SU-DHL-6 (cell line): ENCODE measurements around the gene NPAS3.

Experiments used
- H2AFZ ChIP-seq: fragments of 200-600 bp; sonication (generic); 2 replicates; pipeline ENCODE4 v1.6.1; 2014; ENCODE audit warnings: low read depth, mild to moderate bottlenecking, moderate library complexity, mixed read lengths, antibody characterized with exemption, low read length; ENCODE audit not compliant: severe bottlenecking
- H3F3A ChIP-seq: fragments of 200-600 bp; shearing (Covaris generic); 2 replicates; pipeline ENCODE4 v1.6.0; 2016; ENCODE audit warnings: antibody characterized with exemption, mild to moderate bottlenecking; ENCODE audit not compliant: insufficient read depth
- H3K27ac ChIP-seq: fragments of 200-600 bp; sonication (generic); 2 replicates; pipeline ENCODE4 v1.5.1; 2016; ENCODE audit warnings: low read depth, mild to moderate bottlenecking, low read length, moderate library complexity, mixed read lengths
- H3K27me3 ChIP-seq: fragments of 200-600 bp; sonication (generic), shearing (Covaris generic); 2 replicates; pipeline ENCODE4 v1.6.0; 2014; ENCODE audit warnings: mild to moderate bottlenecking, low read length
- H3K36me3 ChIP-seq: fragments of 200-600 bp; sonication (generic); 2 replicates; pipeline ENCODE4 v1.6.1; 2014; ENCODE audit warnings: mild to moderate bottlenecking, low read length, mixed read lengths
- H3K4me2 ChIP-seq: fragments of 300-600, 200-600 bp; shearing (Covaris generic), sonication (generic); 2 replicates; pipeline ENCODE4 v1.6.0; 2014; ENCODE audit warnings: low read length, low read depth, mild to moderate bottlenecking; ENCODE audit not compliant: poor library complexity, severe bottlenecking
- H3K4me3 ChIP-seq: fragments of 200-600 bp; sonication (generic); 2 replicates; pipeline ENCODE4 v1.5.1; 2014; ENCODE audit warnings: antibody characterized with exemption, low read length, mild to moderate bottlenecking, mixed read lengths; ENCODE audit not compliant: insufficient read depth, poor library complexity, severe bottlenecking
- H3K79me2 ChIP-seq: fragments of 200-600 bp; sonication (generic); 2 replicates; pipeline ENCODE4 v1.6.1; 2014; ENCODE audit warnings: mild to moderate bottlenecking, low read length, moderate library complexity; ENCODE audit not compliant: insufficient read depth
- H3K9ac ChIP-seq: fragments of 200-600 bp; sonication (generic); 2 replicates; pipeline ENCODE4 v1.7.0; 2014; ENCODE audit warnings: mild to moderate bottlenecking, low read length
- H3K9me2 ChIP-seq: fragments of 200-600 bp; sonication (generic); replicated peaks from 2 replicates; pipeline ENCODE4 v1.6.1; 2014; ENCODE audit warnings: low read length; ENCODE audit not compliant: insufficient read depth
- H3K9me3 ChIP-seq: fragments of 200-600 bp; sonication (generic); 2 replicates; pipeline ENCODE4 v1.6.1; 2014; ENCODE audit warnings: low read length, mixed read lengths; ENCODE audit not compliant: insufficient read depth
- H4K20me1 ChIP-seq: fragments of 200-600 bp; sonication (generic); 2 replicates; pipeline ENCODE4 v1.6.1; 2014; ENCODE audit warnings: low read depth, mild to moderate bottlenecking, antibody characterized with exemption, low read length, moderate library complexity, mixed read lengths
- CTCF ChIP-seq: fragments of 200-600 bp; sonication (generic); IDR thresholded peaks from one replicate; pipeline ENCODE4 v1.5.1; 2017; ENCODE audit warnings: antibody characterized with exemption, mild to moderate bottlenecking, low read length, moderate library complexity; ENCODE audit not compliant: insufficient read depth, poor library complexity, severe bottlenecking
- EZH2phosphoT487 ChIP-seq: fragments of 200-600 bp; sonication (generic), shearing (Covaris generic); conservative IDR thresholded peaks from 2 replicates; pipeline ENCODE4 v1.6.1; 2018; ENCODE audit warnings: mild to moderate bottlenecking, antibody characterized with exemption, low read length, moderate library complexity, mixed read lengths

Gene NPAS3

GRCh38 chr14:33647385-33647786 lies 708.7 kb downstream of the NPAS3 start:
- H2AFZ ChIP-seq = no peak overlapping the region
- no peak overlapping the region for H3K27ac ChIP-seq
- no peaks in the 10 kb centered on the region for H4K20me1 ChIP-seq
- H3K9me2 ChIP-seq = no peaks in the 10 kb centered on the region
- no peaks in the 10 kb centered on the region for H3K27me3 ChIP-seq
- no peak for TF ChIP-seq EZH2phosphoT487
- TF ChIP-seq CTCF = no peak
- no peaks in the 10 kb centered on the region for H3F3A ChIP-seq
- H3K9ac ChIP-seq = no peak overlapping the region
- no peak overlapping the region for H3K4me3 ChIP-seq
- H3K36me3 ChIP-seq = no peaks in the 10 kb centered on the region
- no peaks in the 10 kb centered on the region for H3K79me2 ChIP-seq
- no peak overlapping the region for H3K4me2 ChIP-seq
- H3K9me3 ChIP-seq = no peaks in the 10 kb centered on the region

DNA sequence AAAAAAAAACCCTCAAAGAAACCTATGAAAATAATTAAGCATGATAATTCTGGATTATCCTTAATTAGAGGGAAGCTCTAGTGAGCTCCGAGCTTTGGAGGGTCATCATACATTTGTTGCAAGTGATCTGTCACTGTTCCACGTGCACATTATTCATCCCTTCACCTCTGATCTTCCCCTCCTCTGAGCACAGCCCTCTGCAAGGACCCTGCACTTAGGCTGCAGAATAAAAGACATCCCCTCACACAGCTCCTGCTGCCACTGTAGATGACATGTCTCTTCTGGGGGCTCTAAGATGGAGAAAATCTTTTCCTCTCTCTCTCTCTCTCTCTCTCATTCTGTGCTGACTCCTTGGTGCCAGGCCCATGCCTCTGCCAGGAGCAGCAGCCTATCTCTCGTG lies 711.8 kb downstream of the NPAS3 start:
- Histone ChIP-seq H3K9ac (no peak overlapping the region), H3K27me3 (no peaks in the 10 kb centered on the region), H3K4me2 (no peak overlapping the region), H2AFZ (no peak overlapping the region), H3K9me3 (no peaks in the 10 kb centered on the region), H3K36me3 (no peaks in the 10 kb centered on the region), H3K4me3 (no peak overlapping the region), H3K27ac (no peak overlapping the region), H3F3A (no peaks in the 10 kb centered on the region), H4K20me1 (no peaks in the 10 kb centered on the region), H3K9me2 (no peaks in the 10 kb centered on the region), H3K79me2 (no peaks in the 10 kb centered on the region)
- TF ChIP-seq CTCF (no peak), EZH2phosphoT487 (no peak)

DNA sequence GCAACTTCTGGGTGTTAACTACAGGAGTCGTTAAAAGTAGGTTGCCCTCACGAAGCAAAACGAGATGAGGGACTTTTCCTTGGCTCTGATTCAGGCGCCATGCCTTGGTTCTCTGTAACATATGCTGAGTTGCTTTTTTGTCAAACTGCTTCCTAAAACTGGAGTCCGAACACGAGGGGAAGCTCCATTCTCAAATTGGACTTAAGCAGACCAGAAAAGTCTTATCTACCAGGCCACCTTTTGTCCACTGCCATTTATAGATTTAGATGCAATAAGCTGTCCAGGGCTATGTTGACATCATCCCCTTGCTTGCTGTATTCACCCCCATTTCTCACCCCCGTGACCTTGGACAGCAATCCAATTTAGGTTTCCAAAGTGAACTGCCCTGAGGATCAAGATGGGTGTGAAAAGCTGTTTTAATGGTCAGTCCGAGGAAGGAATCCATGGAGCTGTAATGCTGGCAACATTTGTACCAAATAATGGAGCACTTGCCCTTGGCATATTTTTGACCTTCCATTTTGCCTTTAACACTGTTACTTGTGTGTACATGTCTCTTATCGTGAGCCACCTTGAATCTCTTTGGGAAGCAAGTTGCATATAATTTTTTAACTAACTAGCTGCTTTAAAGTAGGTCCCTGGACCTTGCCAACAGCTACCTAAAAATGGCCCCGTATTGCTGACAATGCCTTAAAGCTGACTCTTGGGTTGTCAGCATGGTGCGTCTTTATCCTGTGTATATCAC lies 714.1 kb downstream of the NPAS3 start:
- Histone ChIP-seq H3K9me3 (no peaks in the 10 kb centered on the region), H3K36me3 (no peaks in the 10 kb centered on the region), H3F3A (no peaks in the 10 kb centered on the region), H3K9ac (no peak overlapping the region), H4K20me1 (no peaks in the 10 kb centered on the region), H2AFZ (no peak overlapping the region), H3K79me2 (no peaks in the 10 kb centered on the region), H3K4me3 (no peak overlapping the region), H3K9me2 (no peaks in the 10 kb centered on the region), H3K4me2 (no peak overlapping the region), H3K27ac (no peak overlapping the region), H3K27me3 (no peaks in the 10 kb centered on the region)
- TF ChIP-seq CTCF = no peak
- TF ChIP-seq EZH2phosphoT487 = no peak
